ENCODE measurements around the gene NR2F6. TPM values are rescaled to one million over a fixed set of nuclear protein-coding genes. Genes with fewer than 3 reads are reported as not detected.

NR2F6 gene
- polyA plus RNA-seq, 1 donor (not counting 4 experiments of a cell fraction or from before 2014, with no cell fraction given), result 12.3 TPM

- Histone ChIP-seq H3K9me3 (ENCODE audit: control insufficient read depth, low read depth, low read length) (no peaks in the 10 kb centered on the region), H3K4me1 (ENCODE audit: control insufficient read depth, extremely low read depth, insufficient read depth, low read length) (peaks cover 7% of the 10 kb centered on the region), H3K4me3 (ENCODE audit: control insufficient read depth in 2 of 3, extremely low read depth in 1 of 3, insufficient read depth in 2 of 3, low read depth in 1 of 3, low read length in 3 of 3) (no peak overlapping the region), H3K4me2 (ENCODE audit: control insufficient read depth, extremely low read depth, insufficient read depth, low read depth, low read length) (no peak overlapping the region), H3K27me3 (ENCODE audit: control insufficient read depth, extremely low read depth, insufficient read depth, low read length) (no peaks in the 10 kb centered on the region), H3K79me2 (ENCODE audit: control insufficient read depth, insufficient read depth, low read length) (no peaks in the 10 kb centered on the region), H2AFZ (ENCODE audit: control insufficient read depth, low read length) (no peak overlapping the region), H4K20me1 (ENCODE audit: control insufficient read depth, extremely low read depth, insufficient read depth, low read length) (no peaks in the 10 kb centered on the region), H3K36me3 (ENCODE audit: control insufficient read depth in 2 of 2, extremely low read depth in 1 of 2, insufficient read depth in 2 of 2, low read length in 2 of 2) (peaks cover 6 to 28% of the 10 kb centered on the region in 2 experiments), H3K27ac (ENCODE audit: control insufficient read depth, insufficient read depth, low read length) (no peak overlapping the region), H3K9ac (ENCODE audit: control insufficient read depth, extremely low read depth, insufficient read depth, low read length) (no peak overlapping the region), H3K9me1 (ENCODE audit: control insufficient read depth, extremely low read depth, insufficient read depth, low read length) (no peaks in the 10 kb centered on the region)
- no peak for FAIRE-seq
- DNase-seq (ENCODE audit: low read depth, low spot score), result no peak
- TF ChIP-seq CTCF (optimal IDR thresholded peaks at IDR 0.05 in 1 of 3, IDR thresholded peaks at IDR 0.05 in 1 of 3, conservative IDR thresholded peaks at IDR 0.05 in 1 of 3; ENCODE audit: extremely low read depth in 1 of 3, insufficient read depth in 2 of 3, low read length in 3 of 3) (no peak), EZH2 (IDR thresholded peaks at IDR 0.05; ENCODE audit: low read length) (no peak)
- dilution Hi-C loops (cut with MboI; ENCODE audit: extremely low pct_ligation_motif_present, low sequenced_read_pairs), result no loop called here
Measured at GRCh38 chr19:17213334-17213733, 32.4 kb downstream of the NR2F6 start.

- Histone ChIP-seq H3K9me1 (ENCODE audit: control insufficient read depth, extremely low read depth, insufficient read depth, low read length) (no peaks in the 10 kb centered on the region), H3K4me3 (ENCODE audit: control insufficient read depth in 2 of 3, extremely low read depth in 1 of 3, insufficient read depth in 2 of 3, low read depth in 1 of 3, low read length in 3 of 3) (no peak overlapping the region), H3K4me2 (ENCODE audit: control insufficient read depth, extremely low read depth, insufficient read depth, low read depth, low read length) (no peak overlapping the region), H3K9me3 (ENCODE audit: control insufficient read depth, low read depth, low read length) (no peaks in the 10 kb centered on the region), H3K36me3 (ENCODE audit: control insufficient read depth in 2 of 2, extremely low read depth in 1 of 2, insufficient read depth in 2 of 2, low read length in 2 of 2) (peaks cover 6 to 25% of the 10 kb centered on the region in 2 experiments), H3K79me2 (ENCODE audit: control insufficient read depth, insufficient read depth, low read length) (no peaks in the 10 kb centered on the region), H3K4me1 (ENCODE audit: control insufficient read depth, extremely low read depth, insufficient read depth, low read length) (peaks cover 7% of the 10 kb centered on the region), H4K20me1 (ENCODE audit: control insufficient read depth, extremely low read depth, insufficient read depth, low read length) (no peaks in the 10 kb centered on the region), H3K9ac (ENCODE audit: control insufficient read depth, extremely low read depth, insufficient read depth, low read length) (no peak overlapping the region), H3K27me3 (ENCODE audit: control insufficient read depth, extremely low read depth, insufficient read depth, low read length) (no peaks in the 10 kb centered on the region), H3K27ac (ENCODE audit: control insufficient read depth, insufficient read depth, low read length) (no peak overlapping the region), H2AFZ (ENCODE audit: control insufficient read depth, low read length) (no peak overlapping the region)
- TF ChIP-seq CTCF (optimal IDR thresholded peaks at IDR 0.05 in 1 of 3, IDR thresholded peaks at IDR 0.05 in 1 of 3, conservative IDR thresholded peaks at IDR 0.05 in 1 of 3; ENCODE audit: extremely low read depth in 1 of 3, insufficient read depth in 2 of 3, low read length in 3 of 3), result no peak
- FAIRE-seq, result no peak
- DNase-seq (ENCODE audit: low read depth, low spot score), result no peak
- dilution Hi-C loops (cut with MboI; ENCODE audit: extremely low pct_ligation_motif_present, low sequenced_read_pairs), result no loop called here
Measured at GRCh38 chr19:17211547-17212446, 33.9 kb downstream of the NR2F6 start.

Measured in keratinocyte (primary cell).